ENCODE results near the gene MORF4L1.
"Not testable (repeated sequence)": the region's sequence is repeated elsewhere in the genome, so short reads cannot be mapped to it uniquely, and the experiment has no call there.

DNA sequence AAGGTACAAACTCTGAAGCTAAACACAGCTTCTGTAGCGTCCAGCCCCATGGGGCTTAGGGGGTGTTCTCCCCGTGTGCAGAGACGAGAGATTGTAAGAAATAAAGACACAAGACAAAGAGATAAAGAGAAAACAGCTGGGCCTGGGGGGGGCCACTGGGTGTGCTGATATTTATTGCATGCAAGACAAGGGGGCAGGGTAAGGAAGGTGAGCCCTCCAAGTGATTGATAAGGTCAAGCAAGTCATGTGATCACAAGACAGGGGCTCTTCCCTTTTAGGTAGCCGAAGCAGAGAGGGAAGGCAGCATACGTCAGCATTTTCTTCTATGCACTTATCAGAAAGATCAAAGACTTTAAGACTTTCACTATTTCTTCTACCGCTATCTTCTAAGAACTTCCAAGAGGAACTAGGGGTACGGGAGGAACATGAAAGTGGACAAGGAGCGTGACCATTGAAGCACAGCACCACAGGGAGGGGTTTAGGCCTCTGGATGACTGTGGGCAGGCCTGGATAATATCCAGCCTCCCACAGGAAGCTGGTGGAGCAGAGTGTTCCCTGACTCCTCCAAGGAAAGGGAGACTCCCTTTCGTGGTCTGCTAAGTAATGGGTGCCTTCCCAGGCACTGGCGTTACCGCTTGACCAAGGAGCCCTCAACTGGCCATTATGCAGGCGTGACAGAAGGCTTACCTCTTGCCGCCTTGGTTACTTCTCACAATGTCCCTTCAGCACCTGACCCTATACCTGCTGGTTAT is 29.8 kb downstream of the MORF4L1 start:
- not testable (repeated sequence) for TF ChIP-seq EZH2 (IDR thresholded peaks at IDR 0.05; ENCODE audit: insufficient read depth, poor library complexity, severe bottlenecking); EZH2phosphoT487 (IDR thresholded peaks at IDR 0.05; ENCODE audit: insufficient read depth, low read depth)

All from GM23248 (cell line).